WTC11 (cell line): ENCODE data around the gene ARHGAP26. TPM values are rescaled to one million over a fixed set of nuclear protein-coding genes. Genes with fewer than 3 reads are reported as not detected.

Experiments used
- ATAC-seq: fragments of 200-7000 bp; cut with Tn5 transposase; 2 replicates; pipeline ENCODE4 v1.10.0; 2021; ENCODE audit warnings: mild to moderate bottlenecking, moderate library complexity
- CTCF ChIA-PET: fragments of 300-600 bp; sonication (Branson Sonifier 250); formaldehyde crosslinking; loops from one replicate; lab custom pipeline; 2021; ENCODE audit warnings: antibody characterized with exemption; lab: Charles Lee
- POLR2A ChIA-PET: fragments of 350-600 bp; sonication (Branson Sonifier 250); formaldehyde crosslinking; loops from one replicate; lab custom pipeline; 2021; ENCODE audit warnings: antibody characterized with exemption; lab: Charles Lee
- DNase-seq: peaks from one replicate; pipeline ENCODE4 v3.0.0; 2021; ENCODE audit warnings: low spot score
- H3K27ac Mint-ChIP-seq: 2 replicates; pipeline ENCODE4 v1.8.0; 2021; ENCODE audit warnings: mixed read lengths
- H3K27me3 Mint-ChIP-seq: 2 replicates; pipeline ENCODE4 v1.8.0; 2021; ENCODE audit warnings: low read depth, mild to moderate bottlenecking, moderate library complexity, mixed read lengths
- H3K36me3 Mint-ChIP-seq: 2 replicates; pipeline ENCODE4 v1.8.0; 2021; ENCODE audit warnings: mixed read lengths
- H3K4me1 Mint-ChIP-seq: 2 replicates; pipeline ENCODE4 v1.8.0; 2022; ENCODE audit warnings: mixed read lengths
- H3K4me3 Mint-ChIP-seq: 2 replicates; pipeline ENCODE4 v1.8.0; 2021; ENCODE audit warnings: mild to moderate bottlenecking, moderate library complexity, mixed read lengths
- H3K9me3 Mint-ChIP-seq: 2 replicates; pipeline ENCODE4 v1.8.0; 2021; ENCODE audit warnings: mixed read lengths
- CREB1 ChIP-seq: sonication (generic); formaldehyde crosslinking; IDR thresholded peaks from 2 replicates; pipeline ENCODE4 v1.8.0; 2023; ENCODE audit warnings: mild to moderate bottlenecking, missing genetic modification reagents
- CREM ChIP-seq: sonication (generic); formaldehyde crosslinking; IDR thresholded peaks from 2 replicates; pipeline ENCODE4 v1.8.1; 2022; ENCODE audit warnings: mild to moderate bottlenecking, missing genetic modification reagents, moderate library complexity
- CTCF ChIP-seq: fragments of 200-600 bp; IDR thresholded peaks from 2 replicates; pipeline ENCODE4 v1.8.0; 2022; ENCODE audit warnings: antibody characterized with exemption
- EMX1 ChIP-seq: fragments of 250-450 bp; sonication (Bioruptor Pico); IDR thresholded peaks from 2 replicates; pipeline ENCODE4 v1.8.0; 2021; ENCODE audit warnings: mild to moderate bottlenecking
- ETV6 ChIP-seq: sonication (generic); formaldehyde crosslinking; IDR thresholded peaks from 2 replicates; pipeline ENCODE4 v1.8.1; 2022; ENCODE audit warnings: mild to moderate bottlenecking, missing genetic modification reagents
- MXD4 ChIP-seq: fragments of 250-450 bp; sonication (Bioruptor Pico); IDR thresholded peaks from 2 replicates; pipeline ENCODE4 v1.8.0; 2021; ENCODE audit warnings: mild to moderate bottlenecking, moderate library complexity, borderline replicate concordance
- NR2C2 ChIP-seq: sonication (generic); formaldehyde crosslinking; IDR thresholded peaks from 2 replicates; pipeline ENCODE4 v1.8.0; 2022; ENCODE audit warnings: mild to moderate bottlenecking, missing genetic modification reagents
- NR3C1 ChIP-seq: sonication (generic); formaldehyde crosslinking; conservative IDR thresholded peaks from 2 replicates; pipeline ENCODE4 v1.8.1; 2023; ENCODE audit warnings: low read depth, mild to moderate bottlenecking, missing genetic modification reagents
- PREB ChIP-seq: sonication (generic); formaldehyde crosslinking; IDR thresholded peaks from 2 replicates; pipeline ENCODE4 v1.8.1; 2022; ENCODE audit warnings: mild to moderate bottlenecking, missing genetic modification reagents, moderate library complexity, borderline replicate concordance
- SOX15 ChIP-seq: fragments of 250-450 bp; sonication (Bioruptor Pico); IDR thresholded peaks from 2 replicates; pipeline ENCODE4 v1.9.0; 2021; ENCODE audit warnings: mild to moderate bottlenecking
- TCF7 ChIP-seq: sonication (generic); formaldehyde crosslinking; IDR thresholded peaks from 2 replicates; pipeline ENCODE4 v1.8.0; 2022; ENCODE audit warnings: mild to moderate bottlenecking, low read depth, missing genetic modification reagents, moderate library complexity
- ZMAT4 ChIP-seq: fragments of 250-450 bp; sonication (Bioruptor Pico); IDR thresholded peaks from 2 replicates; pipeline ENCODE4 v1.9.0; 2021; ENCODE audit warnings: mild to moderate bottlenecking
- ZNF219 ChIP-seq: sonication (generic); formaldehyde crosslinking; IDR thresholded peaks from 2 replicates; pipeline ENCODE4 v1.8.0; 2023; ENCODE audit warnings: missing genetic modification reagents, mild to moderate bottlenecking, borderline replicate concordance
- ZNF512 ChIP-seq: sonication (generic); formaldehyde crosslinking; IDR thresholded peaks from 2 replicates; pipeline ENCODE4 v1.8.1; 2022; ENCODE audit warnings: missing genetic modification reagents, borderline replicate concordance
- ZNF671 ChIP-seq: fragments of 250-450 bp; sonication (Bioruptor Pico); IDR thresholded peaks from 2 replicates; pipeline ENCODE4 v1.8.0; 2021; ENCODE audit warnings: mild to moderate bottlenecking
- total RNA-seq: library from RNA; stranded (reverse); gene quantifications from 3 replicates; pipeline ENCODE4 v1.2.3, GENCODE V29; 2021
- TF ChIP-seq, protein P1 (sequence below): sonication (generic); formaldehyde crosslinking; IDR thresholded peaks from 2 replicates; pipeline ENCODE4 v1.8.0; 2023; ENCODE audit warnings: missing genetic modification reagents
- TF ChIP-seq, protein P2 (sequence below): sonication (generic); formaldehyde crosslinking; IDR thresholded peaks from 2 replicates; pipeline ENCODE4 v1.8.0; 2022; ENCODE audit warnings: mild to moderate bottlenecking, missing genetic modification reagents
- TF ChIP-seq, protein P3 (sequence below): sonication (generic); formaldehyde crosslinking; IDR thresholded peaks from 2 replicates; pipeline ENCODE4 v1.8.1; 2023; ENCODE audit warnings: mild to moderate bottlenecking, missing genetic modification reagents
- TF ChIP-seq, protein P4 (sequence below): sonication (generic); formaldehyde crosslinking; IDR thresholded peaks from 2 replicates; pipeline ENCODE4 v1.8.1; 2023; ENCODE audit warnings: mild to moderate bottlenecking, missing genetic modification reagents, borderline replicate concordance
- TF ChIP-seq, protein P5 (sequence below): fragments of 250-450 bp; sonication (Bioruptor Pico); IDR thresholded peaks from 2 replicates; pipeline ENCODE4 v1.9.0; 2021; ENCODE audit warnings: moderate library complexity, mild to moderate bottlenecking, inconsistent platforms, borderline replicate concordance

Gene ARHGAP26
- total RNA-seq, 1 experiment from 2014 or later, result 22.3 TPM

- H3K27ac Mint-ChIP-seq, result no peak overlapping the region
- peaks cover 14% of the 10 kb centered on the region for H3K4me1 Mint-ChIP-seq
- no peak overlapping the region for H3K4me3 Mint-ChIP-seq
- peaks cover 4% of the 10 kb centered on the region; the same call in 1 of the 2 replicates for H3K36me3 Mint-ChIP-seq
- ChIA-PET POLR2A (no interaction called here), CTCF (interaction anchor here (0.9 to 1.6 kb wide), 4 partner anchors 10 to 213 kb away, joined by 3 to 10 read pairs (median 4); no protein-coding TSS in a partner anchor)
- peaks cover 3% of the 10 kb centered on the region; the same call in 1 of the 2 replicates for H3K9me3 Mint-ChIP-seq
- DNase-seq (no peak), ATAC-seq (no peak)
- H3K27me3 Mint-ChIP-seq, result no peaks in the 10 kb centered on the region
- TF ChIP-seq, protein P1, sequence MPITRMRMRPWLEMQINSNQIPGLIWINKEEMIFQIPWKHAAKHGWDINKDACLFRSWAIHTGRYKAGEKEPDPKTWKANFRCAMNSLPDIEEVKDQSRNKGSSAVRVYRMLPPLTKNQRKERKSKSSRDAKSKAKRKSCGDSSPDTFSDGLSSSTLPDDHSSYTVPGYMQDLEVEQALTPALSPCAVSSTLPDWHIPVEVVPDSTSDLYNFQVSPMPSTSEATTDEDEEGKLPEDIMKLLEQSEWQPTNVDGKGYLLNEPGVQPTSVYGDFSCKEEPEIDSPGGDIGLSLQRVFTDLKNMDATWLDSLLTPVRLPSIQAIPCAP (CRISPR knock-in tag), result no peak
- TF ChIP-seq NR2C2 (CRISPR knock-in tag), result no peak
- TF ChIP-seq PREB (CRISPR knock-in tag), result no peak
- no peak for TF ChIP-seq EMX1 (CRISPR knock-in tag)
- no peak for TF ChIP-seq CREM (CRISPR knock-in tag)
- no peak for TF ChIP-seq TCF7
- no peak for TF ChIP-seq ZMAT4 (CRISPR knock-in tag)
- TF ChIP-seq MXD4, result no peak
- TF ChIP-seq, protein P2, sequence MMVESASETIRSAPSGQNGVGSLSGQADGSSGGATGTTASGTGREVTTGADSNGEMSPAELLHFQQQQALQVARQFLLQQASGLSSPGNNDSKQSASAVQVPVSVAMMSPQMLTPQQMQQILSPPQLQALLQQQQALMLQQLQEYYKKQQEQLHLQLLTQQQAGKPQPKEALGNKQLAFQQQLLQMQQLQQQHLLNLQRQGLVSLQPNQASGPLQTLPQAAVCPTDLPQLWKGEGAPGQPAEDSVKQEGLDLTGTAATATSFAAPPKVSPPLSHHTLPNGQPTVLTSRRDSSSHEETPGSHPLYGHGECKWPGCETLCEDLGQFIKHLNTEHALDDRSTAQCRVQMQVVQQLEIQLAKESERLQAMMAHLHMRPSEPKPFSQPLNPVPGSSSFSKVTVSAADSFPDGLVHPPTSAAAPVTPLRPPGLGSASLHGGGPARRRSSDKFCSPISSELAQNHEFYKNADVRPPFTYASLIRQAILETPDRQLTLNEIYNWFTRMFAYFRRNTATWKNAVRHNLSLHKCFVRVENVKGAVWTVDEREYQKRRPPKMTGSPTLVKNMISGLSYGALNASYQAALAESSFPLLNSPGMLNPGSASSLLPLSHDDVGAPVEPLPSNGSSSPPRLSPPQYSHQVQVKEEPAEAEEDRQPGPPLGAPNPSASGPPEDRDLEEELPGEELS (CRISPR knock-in tag), result no peak
- no peak for TF ChIP-seq SOX15 (CRISPR knock-in tag)
- no peak for TF ChIP-seq ETV6 (CRISPR knock-in tag)
- TF ChIP-seq, protein P3, sequence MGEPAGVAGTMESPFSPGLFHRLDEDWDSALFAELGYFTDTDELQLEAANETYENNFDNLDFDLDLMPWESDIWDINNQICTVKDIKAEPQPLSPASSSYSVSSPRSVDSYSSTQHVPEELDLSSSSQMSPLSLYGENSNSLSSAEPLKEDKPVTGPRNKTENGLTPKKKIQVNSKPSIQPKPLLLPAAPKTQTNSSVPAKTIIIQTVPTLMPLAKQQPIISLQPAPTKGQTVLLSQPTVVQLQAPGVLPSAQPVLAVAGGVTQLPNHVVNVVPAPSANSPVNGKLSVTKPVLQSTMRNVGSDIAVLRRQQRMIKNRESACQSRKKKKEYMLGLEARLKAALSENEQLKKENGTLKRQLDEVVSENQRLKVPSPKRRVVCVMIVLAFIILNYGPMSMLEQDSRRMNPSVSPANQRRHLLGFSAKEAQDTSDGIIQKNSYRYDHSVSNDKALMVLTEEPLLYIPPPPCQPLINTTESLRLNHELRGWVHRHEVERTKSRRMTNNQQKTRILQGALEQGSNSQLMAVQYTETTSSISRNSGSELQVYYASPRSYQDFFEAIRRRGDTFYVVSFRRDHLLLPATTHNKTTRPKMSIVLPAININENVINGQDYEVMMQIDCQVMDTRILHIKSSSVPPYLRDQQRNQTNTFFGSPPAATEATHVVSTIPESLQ (CRISPR knock-in tag), result no peak
These were observed 155.6 kb downstream of the ARHGAP26 start for GRCh38 chr5:142925795-142926194.

DNA sequence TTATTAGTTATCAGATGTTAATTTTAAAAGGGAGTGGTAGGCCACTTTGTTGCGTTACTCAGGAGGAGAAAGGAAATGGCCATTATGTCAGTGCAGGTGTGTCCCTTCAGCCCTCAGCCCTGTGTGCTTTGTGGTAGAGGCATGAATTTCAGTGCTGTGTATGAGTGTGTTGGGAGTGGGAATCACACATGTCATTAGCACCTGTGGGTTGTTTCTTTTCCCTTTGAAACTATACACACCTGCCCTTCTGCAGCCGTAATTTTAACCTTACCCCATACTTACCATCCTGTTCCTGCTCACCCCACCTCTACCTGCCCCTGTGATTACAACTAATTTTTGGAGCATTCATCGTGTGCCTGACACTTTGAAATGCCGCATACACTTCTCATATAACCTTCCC lies 156.4 kb downstream of the ARHGAP26 start:
- no peaks in the 10 kb centered on the region for H3K27me3 Mint-ChIP-seq
- ChIA-PET CTCF (interaction anchor here (0.9 to 1.6 kb wide), 4 partner anchors 11 to 213 kb away, joined by 3 to 10 read pairs (median 4); no protein-coding TSS in a partner anchor), POLR2A (no interaction called here)
- H3K4me1 Mint-ChIP-seq, result peaks cover 15% of the 10 kb centered on the region
- H3K36me3 Mint-ChIP-seq, result peaks cover 4% of the 10 kb centered on the region; the same call in 1 of the 2 replicates
- no peak overlapping the region for H3K27ac Mint-ChIP-seq
- ATAC-seq (no peak), DNase-seq (no peak)
- peaks cover 3% of the 10 kb centered on the region; the same call in 1 of the 2 replicates for H3K9me3 Mint-ChIP-seq
- H3K4me3 Mint-ChIP-seq, result no peak overlapping the region
- TF ChIP-seq ZNF219 (CRISPR knock-in tag) (no peak), NR3C1 (CRISPR knock-in tag) (no peak), CTCF (no peak), ZNF512 (CRISPR knock-in tag) (no peak), EMX1 (CRISPR knock-in tag) (no peak), CREB1 (CRISPR knock-in tag) (no peak), ZNF671 (CRISPR knock-in tag) (no peak)
- TF ChIP-seq, protein P4, sequence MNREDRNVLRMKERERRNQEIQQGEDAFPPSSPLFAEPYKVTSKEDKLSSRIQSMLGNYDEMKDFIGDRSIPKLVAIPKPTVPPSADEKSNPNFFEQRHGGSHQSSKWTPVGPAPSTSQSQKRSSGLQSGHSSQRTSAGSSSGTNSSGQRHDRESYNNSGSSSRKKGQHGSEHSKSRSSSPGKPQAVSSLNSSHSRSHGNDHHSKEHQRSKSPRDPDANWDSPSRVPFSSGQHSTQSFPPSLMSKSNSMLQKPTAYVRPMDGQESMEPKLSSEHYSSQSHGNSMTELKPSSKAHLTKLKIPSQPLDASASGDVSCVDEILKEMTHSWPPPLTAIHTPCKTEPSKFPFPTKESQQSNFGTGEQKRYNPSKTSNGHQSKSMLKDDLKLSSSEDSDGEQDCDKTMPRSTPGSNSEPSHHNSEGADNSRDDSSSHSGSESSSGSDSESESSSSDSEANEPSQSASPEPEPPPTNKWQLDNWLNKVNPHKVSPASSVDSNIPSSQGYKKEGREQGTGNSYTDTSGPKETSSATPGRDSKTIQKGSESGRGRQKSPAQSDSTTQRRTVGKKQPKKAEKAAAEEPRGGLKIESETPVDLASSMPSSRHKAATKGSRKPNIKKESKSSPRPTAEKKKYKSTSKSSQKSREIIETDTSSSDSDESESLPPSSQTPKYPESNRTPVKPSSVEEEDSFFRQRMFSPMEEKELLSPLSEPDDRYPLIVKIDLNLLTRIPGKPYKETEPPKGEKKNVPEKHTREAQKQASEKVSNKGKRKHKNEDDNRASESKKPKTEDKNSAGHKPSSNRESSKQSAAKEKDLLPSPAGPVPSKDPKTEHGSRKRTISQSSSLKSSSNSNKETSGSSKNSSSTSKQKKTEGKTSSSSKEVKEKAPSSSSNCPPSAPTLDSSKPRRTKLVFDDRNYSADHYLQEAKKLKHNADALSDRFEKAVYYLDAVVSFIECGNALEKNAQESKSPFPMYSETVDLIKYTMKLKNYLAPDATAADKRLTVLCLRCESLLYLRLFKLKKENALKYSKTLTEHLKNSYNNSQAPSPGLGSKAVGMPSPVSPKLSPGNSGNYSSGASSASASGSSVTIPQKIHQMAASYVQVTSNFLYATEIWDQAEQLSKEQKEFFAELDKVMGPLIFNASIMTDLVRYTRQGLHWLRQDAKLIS (CRISPR knock-in tag), result no peak
- TF ChIP-seq, protein P5, sequence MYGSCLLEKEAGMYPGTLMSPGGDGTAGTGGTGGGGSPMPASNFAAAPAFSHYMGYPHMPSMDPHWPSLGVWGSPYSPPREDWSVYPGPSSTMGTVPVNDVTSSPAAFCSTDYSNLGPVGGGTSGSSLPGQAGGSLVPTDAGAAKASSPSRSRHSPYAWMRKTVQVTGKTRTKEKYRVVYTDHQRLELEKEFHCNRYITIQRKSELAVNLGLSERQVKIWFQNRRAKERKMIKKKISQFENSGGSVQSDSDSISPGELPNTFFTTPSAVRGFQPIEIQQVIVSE (CRISPR knock-in tag), result no peak
